Spinal cord (tissue), 10 donors: ENCODE results near the gene CDKN1B. TPM values are rescaled to one million over a fixed set of nuclear protein-coding genes. Genes with fewer than 3 reads are reported as not detected.

Experiments used
- DNase-seq, 6 donors: peaks; one replicate each; pipeline versions ENCODE4 v3.0.0 to v3.0.0-alpha.2; 2013 to 2015; ENCODE audit warnings: low spot score in 6 of 6, low read depth in 4 of 6
- H3K27ac ChIP-seq: one replicate; pipeline ENCODE4 v1.5.1; 2013; ENCODE audit warnings: low read depth, low read length, control low read depth
- H3K27me3 ChIP-seq: one replicate; pipeline ENCODE4 v1.6.1; 2013; ENCODE audit warnings: low read length; ENCODE audit not compliant: control insufficient read depth, insufficient read depth
- H3K36me3 ChIP-seq: one replicate; pipeline ENCODE4 v1.6.1; 2013; ENCODE audit warnings: low read length; ENCODE audit not compliant: control insufficient read depth, insufficient read depth
- H3K4me1 ChIP-seq: one replicate; pipeline ENCODE4 v1.6.1; 2013; ENCODE audit warnings: low read length; ENCODE audit not compliant: control insufficient read depth, insufficient read depth
- H3K4me3 ChIP-seq: one replicate; pipeline ENCODE4 v1.5.1; 2013; ENCODE audit warnings: low read depth, low read length, control low read depth
- H3K9me3 ChIP-seq: one replicate; pipeline ENCODE4 v1.6.1; 2013; ENCODE audit warnings: low read length; ENCODE audit not compliant: control insufficient read depth, insufficient read depth
- WGBS: methylation state at CpG from one replicate; pipeline ENCODE4 v1.1.5; 2013; ENCODE audit warnings: missing lambda C conversion rate; ENCODE audit not compliant: insufficient coverage; 5-methylcytosine and 5-hydroxymethylcytosine counted together
- long read RNA-seq, 4 donors: transcript quantifications; one replicate each; lab custom pipeline, GENCODE V29; 2026
- polyA plus RNA-seq, 2 donors: library from polyadenylated mRNA; unstranded; fragments of 120-200 nt; gene quantifications; one replicate each; pipeline ENCODE4 v1.2.1, GENCODE V29; 2013; ENCODE audit not compliant: insufficient read length in 2 of 2
- total RNA-seq, 2 donors: library from RNA; depleted of rRNA in 1 of 2; stranded (reverse); fragments of 120-200 nt in 1 of 2; fragments of >200 nt in 1 of 2; gene quantifications; one replicate each; pipeline versions ENCODE4 v1.2.3 to v1.2.4, GENCODE V29; 2013 to 2014
- donor health status: healthy.

The CDKN1B gene
- total RNA-seq: 10 to 100 TPM; 63.2 to 90.6 TPM
- 10 to 100 TPM; 85.7 to 90.5 TPM for polyA plus RNA-seq
- long read RNA-seq, donor 1, transcript CDKN1B-201 (3 exons, 2,657 nt): major isoform, 35 of 35 reads
- long read RNA-seq, donor 1, partial matches to known transcripts: 0 of 35 reads
- long read RNA-seq, donor 1, other reads (novel, unspliced or antisense): 0 of 35 reads
- long read RNA-seq, donor 2, transcript CDKN1B-201 (3 exons, 2,657 nt): major isoform, 21 of 21 reads
- long read RNA-seq, donor 2, partial matches to known transcripts: 0 of 21 reads
- long read RNA-seq, donor 2, other reads (novel, unspliced or antisense): 0 of 21 reads
- long read RNA-seq, donor 3, transcript CDKN1B-201 (3 exons, 2,657 nt): major isoform, 34 of 34 reads
- long read RNA-seq, donor 3, partial matches to known transcripts: 0 of 34 reads
- long read RNA-seq, donor 3, other reads (novel, unspliced or antisense): 0 of 34 reads
- long read RNA-seq, donor 4, transcript CDKN1B-201 (3 exons, 2,657 nt): major isoform, 27 of 64 reads
- long read RNA-seq, donor 4, partial matches to known transcripts: 37 of 64 reads
- long read RNA-seq, donor 4, other reads (novel, unspliced or antisense): 0 of 64 reads

GRCh38 chr12:12716793-12717585, at the start of gene CDKN1B:
TSS of gene CDKN1B (plus strand) at chr12:12717368. CDS start at chr12:12717840, 472 bp downstream.
- Histone ChIP-seq H3K4me1 (peaks cover 19% of the 10 kb centered on the region), H3K9me3 (no peaks in the 10 kb centered on the region), H3K27me3 (no peaks in the 10 kb centered on the region), H3K27ac (peak within 1 kb of the TSS; percentile 100), H3K4me3 (peak within 1 kb of the TSS; percentile 100), H3K36me3 (peaks cover 3% of the 10 kb centered on the region)
- DNase-seq: peak in 4 of 6 donors; percentile 81 to 97 (median 90)
- WGBS: under 1% methylated on average over 81 of the region's 81 CpGs

GRCh38 chr12:12668005-12668404, 49.2 kb upstream of the CDKN1B start:
- H3K36me3 ChIP-seq: peaks cover 5% of the 10 kb centered on the region
- no CpG with 5 or more reads among the region's 1 CpG for WGBS
- DNase-seq: no peak
- H3K4me3 ChIP-seq: no peak overlapping the region
- no peaks in the 10 kb centered on the region for H3K27me3 ChIP-seq
- H3K27ac ChIP-seq: no peak overlapping the region
- H3K9me3 ChIP-seq: no peaks in the 10 kb centered on the region
- H3K4me1 ChIP-seq: no peaks in the 10 kb centered on the region

GRCh38 chr12:12669020-12669419, 48.1 kb upstream of the CDKN1B start:
- no peaks in the 10 kb centered on the region for H3K27me3 ChIP-seq
- no peak overlapping the region for H3K4me3 ChIP-seq
- H3K4me1 ChIP-seq: no peaks in the 10 kb centered on the region
- no CpG with 5 or more reads among the region's 2 CpGs for WGBS
- DNase-seq: peak in 1 of 6 donors; percentile 8
- H3K9me3 ChIP-seq: no peaks in the 10 kb centered on the region
- no peak overlapping the region for H3K27ac ChIP-seq
- H3K36me3 ChIP-seq: peaks cover 5% of the 10 kb centered on the region

GRCh38 chr12:12671850-12672660, 45.1 kb upstream of the CDKN1B start:
- Histone ChIP-seq H3K27me3 (no peaks in the 10 kb centered on the region), H3K36me3 (no peaks in the 10 kb centered on the region), H3K9me3 (no peaks in the 10 kb centered on the region), H3K4me1 (no peaks in the 10 kb centered on the region), H3K4me3 (no peak overlapping the region), H3K27ac (no peak overlapping the region)
- 80% methylated on average over 2 of the region's 8 CpGs for WGBS
- no peak for DNase-seq

GRCh38 chr12:12673296-12673695, 43.9 kb upstream of the CDKN1B start:
- no peaks in the 10 kb centered on the region for H3K9me3 ChIP-seq
- H3K36me3 ChIP-seq: no peaks in the 10 kb centered on the region
- H3K4me3 ChIP-seq: no peak overlapping the region
- H3K27me3 ChIP-seq: no peaks in the 10 kb centered on the region
- no peaks in the 10 kb centered on the region for H3K4me1 ChIP-seq
- 92% methylated on average over 2 of the region's 3 CpGs for WGBS
- no peak overlapping the region for H3K27ac ChIP-seq
- DNase-seq: no peak

- no peak overlapping the region for H3K4me3 ChIP-seq
- no peak for DNase-seq
- H3K9me3 ChIP-seq: no peaks in the 10 kb centered on the region
- no peaks in the 10 kb centered on the region for H3K27me3 ChIP-seq
- no peaks in the 10 kb centered on the region for H3K36me3 ChIP-seq
- 39% methylated on average over 2 of the region's 3 CpGs for WGBS
- no peak overlapping the region for H3K27ac ChIP-seq
- H3K4me1 ChIP-seq: peaks cover 4% of the 10 kb centered on the region
Observed at GRCh38 chr12:12676605-12677004, 40.6 kb upstream of the CDKN1B start.

GRCh38 chr12:12681061-12681765, 36.0 kb upstream of the CDKN1B start:
- Histone ChIP-seq H3K27ac (no peak overlapping the region), H3K36me3 (no peaks in the 10 kb centered on the region), H3K4me3 (no peak overlapping the region), H3K4me1 (peaks cover 8% of the 10 kb centered on the region), H3K9me3 (no peaks in the 10 kb centered on the region), H3K27me3 (no peaks in the 10 kb centered on the region)
- no peak for DNase-seq
- 79% methylated on average over 3 of the region's 5 CpGs for WGBS

- no peak overlapping the region for H3K27ac ChIP-seq
- H3K4me3 ChIP-seq: no peak overlapping the region
Observed at GRCh38 chr12:12682284-12682683, 34.9 kb upstream of the CDKN1B start.

More at GRCh38 chr12:12682284-12682683, 34.9 kb upstream of the CDKN1B start:
- Histone ChIP-seq H3K9me3 (no peaks in the 10 kb centered on the region), H3K36me3 (no peaks in the 10 kb centered on the region), H3K27me3 (no peaks in the 10 kb centered on the region), H3K4me1 (peaks cover 8% of the 10 kb centered on the region)
- no peak for DNase-seq
